LNCAP (cell line): Measurements from ENCODE around the gene FBXW7.

Experiments used
- TF ChIP-seq, protein P1 (sequence below): fragments of 450-650 bp; IDR thresholded peaks from 2 replicates; pipeline ENCODE4 v1.5.1; 2017; ENCODE audit warnings: mild to moderate bottlenecking

FBXW7 gene

DNA sequence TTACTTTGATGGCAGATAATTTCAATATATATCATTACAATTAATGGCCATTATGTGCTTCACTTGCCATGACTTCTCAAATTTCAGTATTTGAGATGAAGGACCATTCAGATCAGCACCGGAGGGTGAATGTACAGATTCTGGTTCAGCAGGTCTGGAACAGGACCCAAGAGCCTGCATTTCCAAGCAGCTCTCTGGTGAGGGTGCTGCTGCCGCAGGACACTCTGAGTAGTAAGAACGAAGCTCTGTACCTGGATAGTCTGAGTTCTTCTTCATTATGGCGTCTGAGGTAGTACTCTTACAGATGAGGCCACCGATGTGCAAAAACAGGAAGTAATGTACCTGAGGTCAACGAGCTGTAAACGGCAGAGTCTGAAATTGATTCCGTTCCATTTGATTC lies 228.2 kb downstream of the FBXW7 start:
- TF ChIP-seq, protein P1, sequence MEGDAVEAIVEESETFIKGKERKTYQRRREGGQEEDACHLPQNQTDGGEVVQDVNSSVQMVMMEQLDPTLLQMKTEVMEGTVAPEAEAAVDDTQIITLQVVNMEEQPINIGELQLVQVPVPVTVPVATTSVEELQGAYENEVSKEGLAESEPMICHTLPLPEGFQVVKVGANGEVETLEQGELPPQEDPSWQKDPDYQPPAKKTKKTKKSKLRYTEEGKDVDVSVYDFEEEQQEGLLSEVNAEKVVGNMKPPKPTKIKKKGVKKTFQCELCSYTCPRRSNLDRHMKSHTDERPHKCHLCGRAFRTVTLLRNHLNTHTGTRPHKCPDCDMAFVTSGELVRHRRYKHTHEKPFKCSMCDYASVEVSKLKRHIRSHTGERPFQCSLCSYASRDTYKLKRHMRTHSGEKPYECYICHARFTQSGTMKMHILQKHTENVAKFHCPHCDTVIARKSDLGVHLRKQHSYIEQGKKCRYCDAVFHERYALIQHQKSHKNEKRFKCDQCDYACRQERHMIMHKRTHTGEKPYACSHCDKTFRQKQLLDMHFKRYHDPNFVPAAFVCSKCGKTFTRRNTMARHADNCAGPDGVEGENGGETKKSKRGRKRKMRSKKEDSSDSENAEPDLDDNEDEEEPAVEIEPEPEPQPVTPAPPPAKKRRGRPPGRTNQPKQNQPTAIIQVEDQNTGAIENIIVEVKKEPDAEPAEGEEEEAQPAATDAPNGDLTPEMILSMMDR, result no peak

DNA sequence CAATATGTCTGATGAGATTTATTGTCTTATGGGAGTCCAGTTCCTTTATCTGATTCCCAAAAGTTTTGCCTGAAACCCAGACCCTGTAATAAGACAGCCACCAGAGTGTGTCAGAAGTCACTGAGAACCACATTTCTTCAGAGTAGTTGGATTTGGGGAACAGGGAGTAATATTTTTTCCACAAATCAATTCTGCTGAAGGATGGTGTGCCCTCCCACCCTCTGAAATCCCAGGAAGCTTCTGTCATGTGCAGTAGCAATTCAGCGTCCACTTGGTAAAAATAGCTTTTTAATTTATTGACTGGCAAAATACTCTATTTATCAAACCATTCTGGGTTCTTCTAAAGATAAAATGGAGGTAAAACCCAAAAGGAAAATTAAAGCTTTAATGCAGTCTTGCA lies 229.4 kb downstream of the FBXW7 start:
- TF ChIP-seq, protein P1, result no peak

DNA sequence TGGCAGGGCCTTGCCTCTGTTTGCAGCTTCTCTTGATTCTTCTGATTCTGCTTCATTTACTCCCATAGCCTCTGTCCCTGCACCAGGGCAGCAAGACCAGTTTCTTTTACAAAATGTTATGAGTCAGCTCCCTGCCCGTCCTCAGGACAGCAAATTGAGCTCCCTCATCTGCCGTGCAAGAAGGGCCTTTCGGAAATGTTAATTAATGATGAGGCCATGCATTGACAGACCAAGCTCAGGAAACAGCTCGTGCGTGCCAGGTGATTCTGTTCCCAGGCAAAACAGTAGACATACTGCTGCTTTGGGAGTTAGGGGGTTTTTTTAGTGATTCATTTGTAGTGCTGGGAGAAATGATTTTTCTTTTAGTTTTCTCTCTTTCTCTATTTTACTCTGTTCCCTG lies 231.7 kb downstream of the FBXW7 start:
- TF ChIP-seq, protein P1, result no peak

DNA sequence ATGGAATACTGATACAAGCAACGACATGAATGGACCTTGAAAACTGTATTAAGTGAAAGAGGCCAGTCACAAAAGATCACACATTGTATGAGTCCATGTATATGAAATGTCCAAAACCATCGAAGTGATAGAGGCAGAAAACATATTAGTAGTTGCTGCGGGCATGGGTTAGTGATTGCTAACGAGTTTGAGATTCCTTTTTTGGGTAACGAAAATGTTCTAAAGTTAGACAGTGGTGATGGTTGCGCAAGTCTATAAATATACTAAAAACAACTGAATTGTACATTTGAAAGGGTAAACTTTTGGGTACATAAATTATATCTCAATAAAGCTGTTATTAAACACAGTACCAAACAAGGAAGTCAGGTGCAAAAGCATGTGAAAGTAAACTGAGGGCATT lies 234.5 kb downstream of the FBXW7 start:
- TF ChIP-seq, protein P1, result no peak

DNA sequence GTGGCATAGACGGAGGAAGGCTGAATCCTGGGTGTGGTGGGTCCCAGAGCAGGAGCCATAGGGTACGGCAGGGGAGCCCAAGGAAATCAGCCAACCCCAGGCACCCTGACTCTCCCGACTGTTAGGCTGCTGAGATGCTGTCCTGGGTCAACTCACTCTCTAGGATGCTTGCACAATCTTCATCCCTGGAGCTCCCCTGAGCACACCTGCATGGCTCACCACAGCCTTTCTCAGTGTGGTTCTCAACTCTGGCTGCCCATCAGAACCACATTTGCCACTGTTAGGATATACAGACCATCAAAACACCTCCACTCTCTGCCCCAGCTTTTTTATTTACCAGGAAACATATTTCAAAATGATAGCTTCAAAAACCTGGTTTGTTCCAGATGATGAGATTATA lies 236.3 kb downstream of the FBXW7 start:
- TF ChIP-seq, protein P1, result no peak

DNA sequence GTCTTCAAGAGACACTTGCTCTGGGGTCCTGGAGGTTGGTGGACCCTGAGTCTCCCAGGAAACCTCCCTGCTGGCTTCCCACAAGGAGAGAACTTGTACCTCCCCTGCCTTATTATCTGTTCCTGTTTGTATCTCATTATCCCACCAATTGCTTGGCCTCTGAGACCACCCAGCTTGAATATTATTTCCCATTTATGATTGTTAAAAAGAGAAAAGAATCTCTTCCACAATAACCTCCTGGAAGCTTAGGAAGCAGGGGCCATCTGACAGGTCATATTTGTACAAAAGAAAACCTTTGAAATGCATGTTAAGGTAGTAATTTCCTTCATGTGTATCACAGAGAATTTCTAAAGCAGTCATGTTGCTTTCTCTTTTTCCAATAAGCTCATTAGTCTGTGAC lies 239.5 kb downstream of the FBXW7 start:
- TF ChIP-seq, protein P1, result no peak

DNA sequence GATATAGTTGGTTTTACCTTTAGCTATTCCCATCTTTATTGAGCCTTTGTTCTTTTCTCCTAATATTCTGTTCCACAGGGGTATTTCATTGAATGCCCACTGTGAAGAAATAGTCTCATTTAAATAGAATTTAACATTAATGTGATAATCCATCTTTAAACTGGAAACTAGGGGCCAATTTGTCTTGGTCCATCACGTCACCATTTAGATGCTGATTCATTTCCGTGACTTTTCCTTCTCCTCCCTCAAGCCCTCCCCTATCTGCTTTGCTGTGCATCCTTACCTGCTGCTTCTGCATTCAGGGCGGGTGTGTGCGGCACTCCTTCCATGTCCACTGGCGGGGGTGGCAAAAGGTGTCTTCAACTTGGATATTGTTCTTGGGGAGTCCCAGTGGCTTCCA lies 241.1 kb downstream of the FBXW7 start:
- TF ChIP-seq, protein P1, result no peak

DNA sequence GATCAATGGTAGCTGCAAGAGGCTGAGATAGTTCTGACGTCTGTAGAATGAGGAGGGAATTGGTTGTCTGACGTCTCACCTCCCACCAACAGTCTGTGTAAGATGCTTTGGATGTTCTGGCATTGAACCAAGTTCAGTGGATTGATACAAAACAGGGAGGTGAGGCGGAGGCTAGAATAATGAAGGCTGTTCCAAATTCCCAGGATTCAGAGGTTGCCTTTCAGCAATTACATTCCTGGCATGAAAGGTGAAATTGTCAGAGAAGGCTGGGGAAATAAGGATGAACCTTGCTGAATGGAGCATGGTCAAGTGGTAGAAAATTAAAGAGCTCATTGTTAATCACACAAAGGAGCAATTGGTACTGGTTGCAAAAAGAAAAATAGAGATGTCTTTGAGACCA lies 241.6 kb downstream of the FBXW7 start:
- TF ChIP-seq, protein P1, result no peak
